Ovary (tissue), 9 donors: Measurements from ENCODE around the gene GMEB2. TPM values are rescaled to one million over a fixed set of nuclear protein-coding genes. Genes with fewer than 3 reads are reported as not detected.
"Not testable (repeated sequence)": the region's sequence is repeated elsewhere in the genome, so short reads cannot be mapped to it uniquely, and the experiment has no call there.

Source experiments
- DNase-seq, 5 donors: peaks; one replicate each; pipeline ENCODE4 v3.0.0-alpha.2; 2019 to 2020
- H3K27ac ChIP-seq, 2 donors: fragments of 200-600 bp; one replicate each; pipeline versions ENCODE4 v1.5.1 to v1.8.0; 2019 to 2022
- H3K27me3 ChIP-seq: fragments of 200-600 bp; one replicate; pipeline ENCODE4 v1.8.0; 2022
- H3K36me3 ChIP-seq: fragments of 200-600 bp; sonication (generic); one replicate; pipeline ENCODE4 v1.5.1; 2019
- H3K4me1 ChIP-seq: one replicate; pipeline ENCODE4 v1.8.1; 2013; ENCODE audit warnings: mild to moderate bottlenecking, moderate library complexity; ENCODE audit not compliant: insufficient read depth
- H3K4me3 ChIP-seq: fragments of 200-600 bp; sonication (generic); one replicate; pipeline ENCODE4 v1.5.1; 2017
- H3K9me3 ChIP-seq, 2 donors: fragments of 200-600 bp in 1 of 2; sonication (generic) in 1 of 2; one replicate each; pipeline versions ENCODE4 v1.5.1 to v1.8.1; 2013 to 2019; ENCODE audit warnings: mild to moderate bottlenecking in 1 of 2, moderate library complexity in 1 of 2
- EP300 ChIP-seq: sonication (generic); formaldehyde crosslinking; IDR thresholded peaks from one replicate; pipeline ENCODE4 v1.6.1; 2017; ENCODE audit warnings: antibody characterized with exemption
- POLR2A ChIP-seq: fragments of 450-650 bp; IDR thresholded peaks from one replicate; pipeline ENCODE4 v1.6.1; 2017; ENCODE audit warnings: antibody characterized with exemption, mild to moderate bottlenecking, moderate library complexity
- WGBS, 3 donors: extraction: QIAGEN DNeasy Blood & Tissue Kit in 1 of 3; methylation state at CpG; one replicate each; pipeline versions ENCODE4 v1.1.5 to v1.1.7; 2013 to 2017; 5-methylcytosine and 5-hydroxymethylcytosine counted together
- intact Hi-C, 4 donors: fragments of 100-400 bp; cut with DNase I; formaldehyde crosslinking; loops; one replicate each; pipeline versions ENCODE4 v1.11.0 to v1.15.1; 2022 to 2023
- polyA plus RNA-seq, 2 donors: library from polyadenylated mRNA; stranded (reverse); fragments of 200-250 nt in 1 of 2; fragments of 350-450 nt in 1 of 2; fragmentation: Illumina TruSeq in 1 of 2; extraction: RNeasy Lipid Tissue Mini Kit (QIAGEN cat#74804) in 1 of 2; gene quantifications; one replicate each; pipeline ENCODE4 v1.2.3, GENCODE V29; 2013 to 2014
- total RNA-seq, 7 donors: library from RNA; depleted of rRNA in 2 of 7; stranded (reverse); fragments of >200 nt in 2 of 7; fragmentation: NEBNext Ultra II Directional in 3 of 7; extraction: Animal tissue kit (Norgen Biotek cat#: 25700) in 3 of 7; gene quantifications; one replicate each; pipeline versions ENCODE4 v1.1.0 to v1.2.4, GENCODE V29; 2016 to 2023
- TF ChIP-seq, protein P1 (sequence below), 3 donors: fragments of 450-650 bp in 2 of 3; fragments of 200-600 bp in 1 of 3; IDR thresholded peaks; one replicate each; pipeline versions ENCODE4 v1.5.1 to v1.8.0; 2016 to 2022; ENCODE audit warnings: antibody characterized with exemption in 3 of 3, mild to moderate bottlenecking in 1 of 3
- donor health status: DM: no; HTN: no; CAD: no; lungs with moderate emphysema.
- donor health status: DM: no; HTN: no; CAD: no.
- donor health status: Bipolar disorder and iron deficiency.
- donor health status: DM: yes; HTN: yes; CAD: no.
- donor health status: DM: no; HTN: no; CAD: no.
- donor health status: DM: yes; HTN: yes; CAD: no.

GMEB2 gene
- total and polyA plus RNA-seq, 9 donors: 4.1 to 14.7 (median 9.7) TPM

GRCh38 chr20:63572071-63572787 lies 54.7 kb downstream of the GMEB2 start:
- TF ChIP-seq, protein P1, sequence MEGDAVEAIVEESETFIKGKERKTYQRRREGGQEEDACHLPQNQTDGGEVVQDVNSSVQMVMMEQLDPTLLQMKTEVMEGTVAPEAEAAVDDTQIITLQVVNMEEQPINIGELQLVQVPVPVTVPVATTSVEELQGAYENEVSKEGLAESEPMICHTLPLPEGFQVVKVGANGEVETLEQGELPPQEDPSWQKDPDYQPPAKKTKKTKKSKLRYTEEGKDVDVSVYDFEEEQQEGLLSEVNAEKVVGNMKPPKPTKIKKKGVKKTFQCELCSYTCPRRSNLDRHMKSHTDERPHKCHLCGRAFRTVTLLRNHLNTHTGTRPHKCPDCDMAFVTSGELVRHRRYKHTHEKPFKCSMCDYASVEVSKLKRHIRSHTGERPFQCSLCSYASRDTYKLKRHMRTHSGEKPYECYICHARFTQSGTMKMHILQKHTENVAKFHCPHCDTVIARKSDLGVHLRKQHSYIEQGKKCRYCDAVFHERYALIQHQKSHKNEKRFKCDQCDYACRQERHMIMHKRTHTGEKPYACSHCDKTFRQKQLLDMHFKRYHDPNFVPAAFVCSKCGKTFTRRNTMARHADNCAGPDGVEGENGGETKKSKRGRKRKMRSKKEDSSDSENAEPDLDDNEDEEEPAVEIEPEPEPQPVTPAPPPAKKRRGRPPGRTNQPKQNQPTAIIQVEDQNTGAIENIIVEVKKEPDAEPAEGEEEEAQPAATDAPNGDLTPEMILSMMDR (IDR thresholded peaks at IDR 0.05): no peak
- TF ChIP-seq EP300 (no peak), POLR2A (no peak)
- Histone ChIP-seq H3K9me3 (no peaks in the 10 kb centered on the region), H3K4me1 (peaks cover 5% of the 10 kb centered on the region), H3K27ac (no peak overlapping the region), H3K4me3 (no peak overlapping the region), H3K27me3 (no peaks in the 10 kb centered on the region), H3K36me3 (no peaks in the 10 kb centered on the region)
- 86 to 92% (median 87%) methylated on average over 34 to 48 of the region's 48 CpGs for WGBS, 3 donors
- intact Hi-C loops: no loop called here
- no peak for DNase-seq

GRCh38 chr20:63571087-63571478 lies 55.8 kb downstream of the GMEB2 start:
- intact Hi-C loops, H3K27me3 ChIP-seq, DNase-seq, H3K27ac ChIP-seq, H3K4me1 ChIP-seq, H3K4me3 ChIP-seq, H3K9me3 ChIP-seq, H3K36me3 ChIP-seq: not testable (repeated sequence)
- 50 to 76% (median 58%) methylated on average over 6 to 11 of the region's 11 CpGs for WGBS, 3 donors

DNA sequence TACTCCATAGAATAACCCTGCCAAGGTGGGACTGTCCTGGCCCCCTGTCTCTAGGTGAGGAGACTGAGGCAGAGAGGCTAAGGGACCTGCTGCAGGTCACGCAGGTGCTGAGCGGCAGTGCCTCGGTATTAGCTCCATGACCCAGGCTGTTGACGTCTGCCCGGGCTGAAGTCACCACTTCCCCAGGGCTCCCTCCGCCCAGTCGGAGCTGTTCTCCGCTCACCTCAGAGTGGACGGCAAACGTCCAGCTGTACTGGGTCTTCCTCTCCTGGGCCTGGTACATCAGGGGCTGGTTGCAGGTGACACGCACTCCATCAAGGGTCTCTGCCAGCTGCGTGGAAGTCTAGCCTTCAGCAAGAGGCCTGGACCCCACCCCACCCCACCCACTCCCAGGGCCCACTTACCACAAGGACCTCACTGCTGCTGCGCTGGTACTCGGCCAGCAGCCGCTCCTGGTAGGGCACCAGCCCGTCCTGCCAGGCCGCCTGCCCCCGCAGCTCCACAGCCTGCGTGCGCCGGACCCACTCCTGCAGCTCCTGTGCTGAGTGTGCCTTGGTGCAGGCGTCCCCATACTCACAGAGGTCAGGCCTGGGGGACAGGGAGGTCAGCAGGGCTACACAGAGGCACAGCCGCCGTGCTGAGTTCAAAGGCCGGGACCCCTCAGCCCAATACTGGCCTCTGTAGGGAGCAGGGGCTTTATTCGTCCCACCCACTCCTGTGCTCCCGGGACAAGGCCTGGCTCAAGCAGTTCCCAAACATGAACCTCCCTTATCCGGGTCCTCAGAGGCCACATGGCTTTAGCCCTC lies 56.4 kb downstream of the GMEB2 start:
- no peak for TF ChIP-seq EP300
- TF ChIP-seq POLR2A: no peak
- TF ChIP-seq, protein P1 (IDR thresholded peaks at IDR 0.05): no peak
- Histone ChIP-seq H3K36me3 (no peaks in the 10 kb centered on the region), H3K4me1 (peaks cover 5% of the 10 kb centered on the region), H3K4me3 (no peak overlapping the region), H3K27ac (no peak overlapping the region), H3K9me3 (no peaks in the 10 kb centered on the region), H3K27me3 (no peaks in the 10 kb centered on the region)
- 87 to 90% (median 88%) methylated on average over 22 to 28 of the region's 28 CpGs for WGBS, 3 donors
- intact Hi-C loops: no loop called here
- DNase-seq: no peak

GRCh38 chr20:63568986-63569949 lies 57.6 kb downstream of the GMEB2 start:
- Histone ChIP-seq H3K36me3 (no peaks in the 10 kb centered on the region), H3K9me3 (no peaks in the 10 kb centered on the region), H3K27me3 (no peaks in the 10 kb centered on the region), H3K27ac (no peak overlapping the region), H3K4me1 (peaks cover 5% of the 10 kb centered on the region), H3K4me3 (no peak overlapping the region)
- WGBS, 3 donors: 88 to 92% (median 91%) methylated on average over 44 to 46 of the region's 46 CpGs
- intact Hi-C loops: no loop called here
- TF ChIP-seq EP300: no peak
- TF ChIP-seq POLR2A: no peak
- TF ChIP-seq, protein P1 (IDR thresholded peaks at IDR 0.05): no peak
- DNase-seq: no peak
